D721Med (cell line): ENCODE results near the gene B2M.

Source experiments
- DNase-seq: peaks from one replicate; pipeline ENCODE4 v3.0.0; 2011; ENCODE audit warnings: low spot score; ENCODE audit not compliant: insufficient read length
- FAIRE-seq: peaks from 2 replicates; lab custom pipeline; 2011; peaks lifted over from hg19 to GRCh38; lab: Jason Lieb, UNC
- TF ChIP-seq, protein P1 (sequence below): IDR thresholded peaks from 2 replicates; pipeline ENCODE4 v1.5.1; 2012; ENCODE audit warnings: mild to moderate bottlenecking, control low read depth; ENCODE audit not compliant: insufficient read depth; ENCODE audit errors: missing control alignments

The B2M gene

GRCh38 chr15:44753345-44753744, 42.0 kb downstream of the B2M start:
- no peak for FAIRE-seq
- no peak for DNase-seq
- TF ChIP-seq, protein P1, sequence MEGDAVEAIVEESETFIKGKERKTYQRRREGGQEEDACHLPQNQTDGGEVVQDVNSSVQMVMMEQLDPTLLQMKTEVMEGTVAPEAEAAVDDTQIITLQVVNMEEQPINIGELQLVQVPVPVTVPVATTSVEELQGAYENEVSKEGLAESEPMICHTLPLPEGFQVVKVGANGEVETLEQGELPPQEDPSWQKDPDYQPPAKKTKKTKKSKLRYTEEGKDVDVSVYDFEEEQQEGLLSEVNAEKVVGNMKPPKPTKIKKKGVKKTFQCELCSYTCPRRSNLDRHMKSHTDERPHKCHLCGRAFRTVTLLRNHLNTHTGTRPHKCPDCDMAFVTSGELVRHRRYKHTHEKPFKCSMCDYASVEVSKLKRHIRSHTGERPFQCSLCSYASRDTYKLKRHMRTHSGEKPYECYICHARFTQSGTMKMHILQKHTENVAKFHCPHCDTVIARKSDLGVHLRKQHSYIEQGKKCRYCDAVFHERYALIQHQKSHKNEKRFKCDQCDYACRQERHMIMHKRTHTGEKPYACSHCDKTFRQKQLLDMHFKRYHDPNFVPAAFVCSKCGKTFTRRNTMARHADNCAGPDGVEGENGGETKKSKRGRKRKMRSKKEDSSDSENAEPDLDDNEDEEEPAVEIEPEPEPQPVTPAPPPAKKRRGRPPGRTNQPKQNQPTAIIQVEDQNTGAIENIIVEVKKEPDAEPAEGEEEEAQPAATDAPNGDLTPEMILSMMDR, result no peak

DNA sequence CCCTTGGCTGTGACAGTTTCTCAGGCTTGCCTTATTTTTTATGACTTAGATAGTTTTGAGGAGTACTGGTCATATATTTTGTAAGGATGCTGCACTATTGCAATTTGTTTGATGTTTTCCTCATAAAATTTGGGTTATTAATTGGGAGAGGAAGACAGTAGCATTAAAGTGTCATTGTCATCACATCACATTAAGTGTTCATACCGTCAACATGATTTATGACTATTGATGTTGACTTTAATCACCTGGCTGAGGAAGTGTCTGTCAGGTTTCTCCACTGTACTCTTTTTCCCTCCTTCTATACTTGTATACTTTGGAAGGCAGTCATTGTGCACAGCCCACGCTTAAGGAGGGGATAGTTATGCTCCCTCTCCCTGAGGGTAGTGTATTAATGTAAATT, 51.9 kb downstream of the B2M start:
- FAIRE-seq (no peak), DNase-seq (no peak)
- TF ChIP-seq, protein P1, result no peak

- DNase-seq (no peak), FAIRE-seq (no peak)
- TF ChIP-seq, protein P1, result no peak
These were observed 52.5 kb downstream of the B2M start for GRCh38 chr15:44763848-44764247.

DNA sequence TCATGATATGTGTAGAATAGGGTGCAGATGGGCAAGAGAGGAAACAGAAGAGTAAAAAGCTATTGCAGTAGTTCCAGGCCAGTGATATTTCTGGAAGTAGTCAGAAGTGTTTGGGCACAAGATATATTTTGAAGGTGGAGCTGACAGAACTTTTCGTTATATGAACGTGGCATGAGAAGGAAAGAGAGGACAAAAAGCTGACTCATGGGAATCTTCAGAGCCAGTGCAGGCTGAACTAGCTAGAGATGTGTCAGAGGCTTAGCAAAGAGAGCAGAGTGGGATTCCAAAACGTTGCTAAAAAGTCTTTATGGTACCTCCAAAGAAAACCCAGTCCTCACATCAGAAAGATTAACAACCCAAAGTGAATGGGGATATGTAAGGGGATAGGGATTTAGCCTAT, 53.7 kb downstream of the B2M start:
- FAIRE-seq, result no peak
- DNase-seq, result no peak
- TF ChIP-seq, protein P1, result no peak
